ENCODE results near the gene XRCC1.
"Not testable (repeated sequence)": the region's sequence is repeated elsewhere in the genome, so short reads cannot be mapped to it uniquely, and the experiment has no call there.

The XRCC1 gene

DNA sequence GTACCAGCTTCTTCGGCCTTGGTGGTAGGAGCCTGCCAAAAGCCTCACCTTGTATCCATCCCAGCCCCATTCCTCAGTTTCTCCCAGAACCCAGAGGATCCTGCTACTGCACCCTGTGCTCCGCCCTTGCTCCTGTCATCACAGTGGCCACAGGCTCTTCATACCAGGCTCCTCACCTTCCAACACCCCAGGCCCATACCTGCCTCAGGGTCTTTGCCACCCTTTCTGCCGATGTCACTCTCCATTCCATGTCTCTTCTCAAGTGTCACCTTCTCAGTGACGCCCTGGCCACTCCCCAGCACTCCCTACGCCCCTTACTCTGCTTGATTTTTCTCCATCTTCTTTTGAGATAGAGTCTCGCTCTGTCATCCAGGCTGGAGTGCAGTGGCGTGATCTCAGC lies 34.5 kb upstream of the XRCC1 start:
- DNase-seq (ENCODE audit: low spot score), result no peak
- no peak for TF ChIP-seq CTCF (IDR thresholded peaks at IDR 0.05; ENCODE audit: extremely low read depth, missing control alignments)

- no peak for DNase-seq (ENCODE audit: low spot score)
- no peak for TF ChIP-seq CTCF (IDR thresholded peaks at IDR 0.05; ENCODE audit: extremely low read depth, missing control alignments)
Observed at GRCh38 chr19:43607238-43608205, 32.2 kb upstream of the XRCC1 start.

DNA sequence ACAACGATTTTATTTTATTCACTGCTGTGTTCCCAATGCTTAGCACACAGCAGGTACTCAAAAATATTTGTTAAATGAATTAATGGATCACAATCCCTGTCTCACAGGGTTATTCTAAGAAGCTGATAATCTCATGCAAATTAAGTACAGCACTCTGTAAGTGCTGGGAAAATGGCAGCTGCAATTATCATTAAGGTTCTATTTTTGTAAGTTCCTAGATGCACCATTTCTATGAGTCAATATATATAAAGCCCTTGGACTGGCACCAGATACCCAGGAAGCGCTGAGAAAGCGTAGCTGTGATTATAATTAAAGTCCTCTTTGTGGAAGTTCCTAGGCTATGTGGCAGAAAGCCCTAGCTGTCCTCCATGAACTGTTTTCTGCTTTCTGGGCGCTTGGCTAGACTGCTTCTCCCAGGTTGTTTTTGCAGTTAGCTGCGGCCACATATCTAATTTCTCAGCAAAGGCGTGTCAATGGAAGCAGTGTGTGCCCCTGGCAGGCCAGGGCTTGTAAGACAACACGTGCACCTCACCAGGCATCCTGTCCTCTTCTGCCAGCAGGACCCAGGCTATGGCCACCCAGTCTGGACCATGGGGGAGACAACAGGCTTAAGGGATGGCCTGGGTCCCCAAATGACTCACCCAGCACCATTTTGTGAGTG lies 31.4 kb upstream of the XRCC1 start:
- TF ChIP-seq CTCF (IDR thresholded peaks at IDR 0.05; ENCODE audit: extremely low read depth, missing control alignments), result no peak
- DNase-seq (ENCODE audit: low spot score), result no peak

DNA sequence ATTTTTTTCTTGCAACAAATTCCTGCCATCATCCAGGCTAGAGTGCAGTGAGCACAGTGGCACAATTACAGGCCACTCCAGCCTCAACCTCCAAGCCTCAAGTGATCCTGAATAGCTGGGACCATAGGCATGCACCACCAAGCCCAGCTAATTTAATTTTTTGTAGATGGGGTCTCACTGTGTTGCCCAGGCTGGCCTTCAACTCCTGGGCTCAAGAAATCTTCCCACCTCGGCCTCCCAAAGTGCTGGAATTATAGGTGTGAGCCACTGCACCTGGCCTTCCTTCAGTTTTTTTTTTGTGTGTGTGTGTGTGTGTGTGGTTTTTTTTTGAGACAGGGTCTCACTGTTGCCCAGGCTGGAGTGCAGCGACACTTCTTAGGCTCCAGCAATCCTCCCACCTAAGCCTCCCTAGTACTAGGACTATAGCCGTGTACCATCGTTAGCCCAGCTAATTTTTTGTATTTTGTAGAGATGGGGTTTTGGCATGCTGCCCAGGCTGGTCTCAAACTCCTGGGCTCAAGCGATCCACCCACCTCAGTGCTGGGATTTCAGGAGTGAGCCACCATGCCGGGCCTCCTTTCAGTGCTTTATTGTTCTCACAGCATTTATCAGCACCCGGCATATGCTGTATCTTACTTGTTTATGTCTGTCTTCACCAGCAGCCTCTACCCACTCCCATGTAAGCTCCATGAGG lies 30.7 kb upstream of the XRCC1 start:
- no peak for TF ChIP-seq CTCF (IDR thresholded peaks at IDR 0.05; ENCODE audit: extremely low read depth, missing control alignments)
- DNase-seq (ENCODE audit: low spot score), result no peak

DNA sequence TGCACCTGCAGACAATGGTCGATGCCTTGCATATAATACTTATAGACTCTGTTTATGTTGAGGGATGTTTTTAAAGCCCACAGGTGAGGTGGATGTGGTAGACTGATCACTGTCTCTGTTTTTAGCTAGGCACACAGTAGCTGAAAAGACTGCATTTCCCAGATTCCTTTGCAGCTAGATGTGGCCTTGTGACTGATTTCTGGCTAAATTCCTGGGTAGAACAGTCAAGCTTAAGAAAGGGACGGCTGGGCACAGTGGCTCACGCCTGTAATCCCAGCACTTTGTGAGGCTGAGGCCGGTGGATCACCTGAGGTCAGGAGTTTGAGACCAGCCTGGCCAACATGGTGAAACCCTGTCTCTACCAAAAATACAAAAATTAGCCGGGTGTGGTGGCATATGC lies 25.0 kb upstream of the XRCC1 start:
- not testable (repeated sequence) for DNase-seq (ENCODE audit: low spot score)

- no peak for DNase-seq (ENCODE audit: low spot score)
- no peak for TF ChIP-seq CTCF (IDR thresholded peaks at IDR 0.05; ENCODE audit: extremely low read depth, missing control alignments)
Observed at GRCh38 chr19:43599635-43600295, 24.4 kb upstream of the XRCC1 start.

DNA sequence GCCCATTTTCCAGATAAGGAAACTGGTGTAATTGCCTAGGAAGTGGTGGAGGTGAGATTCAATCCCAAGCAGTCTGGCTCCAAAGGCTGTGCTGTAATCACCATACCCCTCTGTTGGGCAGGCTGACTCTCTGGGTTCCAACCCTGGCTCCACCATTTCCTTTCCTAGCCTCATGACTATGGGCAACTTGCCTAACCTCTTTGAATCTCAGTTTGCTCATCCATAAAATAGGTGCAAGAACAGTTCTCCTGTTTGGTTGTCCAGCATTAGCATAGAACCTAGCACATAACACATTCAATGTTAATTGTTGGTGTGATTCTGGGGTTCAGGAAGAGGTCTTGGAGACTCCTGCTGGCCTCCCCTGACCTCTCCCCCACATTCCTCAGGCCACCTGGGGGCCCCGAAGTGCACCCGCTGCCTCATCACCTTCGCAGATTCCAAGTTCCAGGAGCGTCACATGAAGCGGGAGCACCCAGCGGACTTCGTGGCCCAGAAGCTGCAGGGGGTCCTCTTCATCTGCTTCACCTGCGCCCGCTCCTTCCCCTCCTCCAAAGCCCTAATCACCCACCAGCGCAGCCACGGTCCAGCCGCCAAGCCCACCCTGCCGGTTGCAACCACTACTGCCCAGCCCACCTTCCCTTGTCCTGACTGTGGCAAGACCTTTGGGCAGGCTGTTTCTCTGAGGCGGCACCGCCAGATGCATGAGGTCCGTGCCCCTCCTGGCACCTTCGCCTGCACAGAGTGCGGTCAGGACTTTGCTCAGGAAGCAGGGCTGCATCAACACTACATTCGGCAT lies 23.3 kb upstream of the XRCC1 start:
- no peak for TF ChIP-seq CTCF (IDR thresholded peaks at IDR 0.05; ENCODE audit: extremely low read depth, missing control alignments)
- DNase-seq (ENCODE audit: low spot score), result no peak
